ENCODE data around the gene RNASEH2B. TPM values are rescaled to one million over a fixed set of nuclear protein-coding genes. Genes with fewer than 3 reads are reported as not detected.

Gene RNASEH2B
- total RNA-seq, 1 donor from 2014 or later = 60.5 TPM

DNA sequence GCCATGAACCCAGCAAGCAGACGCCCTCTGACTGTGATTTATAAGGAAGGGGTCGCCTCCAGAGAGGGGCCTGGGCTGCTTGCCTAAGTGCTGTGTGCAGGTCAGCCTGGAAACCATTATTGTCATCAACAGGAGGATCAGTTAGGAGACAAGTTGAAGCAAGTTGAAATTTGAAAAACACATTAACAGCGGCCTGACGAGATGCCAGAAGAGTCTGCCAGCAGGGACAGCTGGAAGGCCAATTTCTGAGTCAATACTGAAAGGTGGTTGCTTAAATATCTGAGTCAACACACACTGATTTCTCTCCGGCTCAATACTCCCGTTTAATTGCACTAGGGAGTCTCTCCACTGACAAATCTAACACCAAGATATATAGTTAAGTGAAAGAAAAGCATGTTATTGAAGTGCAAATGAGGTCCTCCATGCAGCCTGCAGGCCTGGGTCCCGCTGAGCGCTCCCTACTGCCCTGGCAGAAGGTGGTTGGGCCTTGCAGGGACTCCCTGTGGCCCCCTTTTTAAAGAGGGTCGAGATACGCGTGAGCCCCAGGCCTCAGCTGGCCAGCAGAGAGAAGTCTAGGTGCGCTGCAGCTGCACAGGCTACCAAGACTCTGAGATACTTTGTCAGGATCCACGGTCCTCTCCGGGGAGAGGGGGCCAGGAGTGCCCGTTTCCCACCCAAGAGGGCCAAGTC is 91.1 kb downstream of the RNASEH2B start:
- H3K27me3 ChIP-seq = no peaks in the 10 kb centered on the region

DNA sequence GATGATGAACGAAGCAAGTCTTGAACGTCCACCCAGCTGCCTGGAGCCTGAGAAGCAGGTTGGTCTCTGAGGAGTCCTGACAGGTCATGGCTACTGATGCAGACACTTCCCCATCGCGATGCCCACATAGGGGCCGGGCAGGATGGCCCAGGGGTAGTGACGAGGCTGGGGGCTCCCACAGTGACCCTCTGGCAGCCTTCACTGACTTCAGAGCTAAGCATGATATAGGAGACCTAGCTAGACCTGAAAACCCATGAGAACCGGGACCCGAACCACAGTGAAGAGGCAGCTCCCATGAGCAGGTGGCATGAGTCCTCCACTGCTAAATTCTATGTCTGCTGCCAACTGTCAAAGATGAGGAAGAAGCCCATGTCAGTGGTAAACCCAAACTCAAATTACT is 91.7 kb downstream of the RNASEH2B start:
- no peak for DNase-seq (ENCODE audit: low spot score in 2 of 2)
- TF ChIP-seq, protein P1, sequence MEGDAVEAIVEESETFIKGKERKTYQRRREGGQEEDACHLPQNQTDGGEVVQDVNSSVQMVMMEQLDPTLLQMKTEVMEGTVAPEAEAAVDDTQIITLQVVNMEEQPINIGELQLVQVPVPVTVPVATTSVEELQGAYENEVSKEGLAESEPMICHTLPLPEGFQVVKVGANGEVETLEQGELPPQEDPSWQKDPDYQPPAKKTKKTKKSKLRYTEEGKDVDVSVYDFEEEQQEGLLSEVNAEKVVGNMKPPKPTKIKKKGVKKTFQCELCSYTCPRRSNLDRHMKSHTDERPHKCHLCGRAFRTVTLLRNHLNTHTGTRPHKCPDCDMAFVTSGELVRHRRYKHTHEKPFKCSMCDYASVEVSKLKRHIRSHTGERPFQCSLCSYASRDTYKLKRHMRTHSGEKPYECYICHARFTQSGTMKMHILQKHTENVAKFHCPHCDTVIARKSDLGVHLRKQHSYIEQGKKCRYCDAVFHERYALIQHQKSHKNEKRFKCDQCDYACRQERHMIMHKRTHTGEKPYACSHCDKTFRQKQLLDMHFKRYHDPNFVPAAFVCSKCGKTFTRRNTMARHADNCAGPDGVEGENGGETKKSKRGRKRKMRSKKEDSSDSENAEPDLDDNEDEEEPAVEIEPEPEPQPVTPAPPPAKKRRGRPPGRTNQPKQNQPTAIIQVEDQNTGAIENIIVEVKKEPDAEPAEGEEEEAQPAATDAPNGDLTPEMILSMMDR (IDR thresholded peaks at IDR 0.05) = no peak
- H3K9me3 ChIP-seq = no peaks in the 10 kb centered on the region
- H3K27me3 ChIP-seq = no peaks in the 10 kb centered on the region
- no peaks in the 10 kb centered on the region for H3K36me3 ChIP-seq
- intact Hi-C loops (cut with DNase I) = no loop called here
- peaks cover 2 to 11% of the 10 kb centered on the region in 2 donors for H3K4me1 ChIP-seq
- no peak overlapping the region for H3K27ac ChIP-seq
- H3K4me3 ChIP-seq = no peak overlapping the region

More for the DNA sequence above, 91.1 kb downstream of the RNASEH2B start:
- DNase-seq (ENCODE audit: low spot score in 2 of 2) = no peak
- Histone ChIP-seq H3K4me3 (no peak overlapping the region), H3K4me1 (peaks cover 0 to 4% of the 10 kb centered on the region in 2 donors), H3K9me3 (no peaks in the 10 kb centered on the region), H3K27ac (no peak overlapping the region), H3K36me3 (no peaks in the 10 kb centered on the region)
- intact Hi-C loops (cut with DNase I) = no loop called here
- TF ChIP-seq, protein P1 (IDR thresholded peaks at IDR 0.05) = no peak

DNA sequence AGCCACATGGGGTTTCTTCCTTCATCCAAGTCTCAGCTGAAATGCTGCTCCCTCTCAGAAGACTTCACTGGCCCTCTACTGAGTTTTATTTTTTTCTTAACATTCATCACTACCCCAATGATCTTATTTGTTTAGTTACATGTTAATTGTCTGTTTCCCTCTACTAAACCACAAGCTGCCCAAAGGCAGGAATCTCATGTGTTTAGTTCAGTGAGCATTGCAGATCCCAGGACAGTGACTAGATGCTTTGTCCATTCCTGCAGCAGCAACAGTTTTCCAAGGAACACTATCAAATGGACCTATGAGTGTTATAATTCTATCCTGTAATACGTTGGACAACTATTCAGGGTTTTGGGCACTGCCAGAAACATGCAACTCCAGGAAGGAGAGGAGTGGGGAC is 93.1 kb downstream of the RNASEH2B start:
- TF ChIP-seq, protein P1 (IDR thresholded peaks at IDR 0.05) = no peak

DNA sequence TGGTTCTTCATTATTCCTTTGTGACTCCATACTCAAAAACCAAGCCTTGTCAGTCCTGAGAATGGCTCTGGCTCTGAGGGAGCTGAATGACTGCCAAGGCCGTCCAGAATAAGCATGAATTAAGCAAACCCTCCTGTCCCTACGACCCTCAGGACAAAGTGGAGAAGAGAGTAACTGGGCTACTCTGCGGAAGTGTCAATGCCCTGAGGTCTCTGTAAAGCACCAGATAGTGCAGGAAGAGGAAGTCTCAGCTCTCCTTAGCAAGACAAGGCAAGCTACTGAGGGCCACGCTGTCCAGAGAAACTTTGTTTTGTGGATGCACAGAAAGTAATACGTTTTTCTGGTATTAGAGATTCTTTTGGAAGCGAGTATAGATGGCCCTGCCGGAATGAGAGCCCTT is 94.1 kb downstream of the RNASEH2B start:
- Histone ChIP-seq H3K9me3 (no peaks in the 10 kb centered on the region), H3K36me3 (no peaks in the 10 kb centered on the region), H3K27ac (no peak overlapping the region), H3K4me1 (peaks cover 2 to 20% of the 10 kb centered on the region in 2 donors), H3K27me3 (no peaks in the 10 kb centered on the region), H3K4me3 (no peak overlapping the region)
- no peak for DNase-seq (ENCODE audit: low spot score in 2 of 2)
- intact Hi-C loops (cut with DNase I) = no loop called here
- TF ChIP-seq, protein P1 (IDR thresholded peaks at IDR 0.05) = no peak

More for the DNA sequence above, 93.1 kb downstream of the RNASEH2B start:
- peaks cover 2 to 20% of the 10 kb centered on the region in 2 donors for H3K4me1 ChIP-seq
- H3K9me3 ChIP-seq = no peaks in the 10 kb centered on the region
- intact Hi-C loops (cut with DNase I) = no loop called here
- DNase-seq (ENCODE audit: low spot score in 2 of 2) = no peak
- no peaks in the 10 kb centered on the region for H3K27me3 ChIP-seq
- no peak overlapping the region for H3K27ac ChIP-seq
- H3K36me3 ChIP-seq = no peaks in the 10 kb centered on the region
- H3K4me3 ChIP-seq = no peak overlapping the region

DNA sequence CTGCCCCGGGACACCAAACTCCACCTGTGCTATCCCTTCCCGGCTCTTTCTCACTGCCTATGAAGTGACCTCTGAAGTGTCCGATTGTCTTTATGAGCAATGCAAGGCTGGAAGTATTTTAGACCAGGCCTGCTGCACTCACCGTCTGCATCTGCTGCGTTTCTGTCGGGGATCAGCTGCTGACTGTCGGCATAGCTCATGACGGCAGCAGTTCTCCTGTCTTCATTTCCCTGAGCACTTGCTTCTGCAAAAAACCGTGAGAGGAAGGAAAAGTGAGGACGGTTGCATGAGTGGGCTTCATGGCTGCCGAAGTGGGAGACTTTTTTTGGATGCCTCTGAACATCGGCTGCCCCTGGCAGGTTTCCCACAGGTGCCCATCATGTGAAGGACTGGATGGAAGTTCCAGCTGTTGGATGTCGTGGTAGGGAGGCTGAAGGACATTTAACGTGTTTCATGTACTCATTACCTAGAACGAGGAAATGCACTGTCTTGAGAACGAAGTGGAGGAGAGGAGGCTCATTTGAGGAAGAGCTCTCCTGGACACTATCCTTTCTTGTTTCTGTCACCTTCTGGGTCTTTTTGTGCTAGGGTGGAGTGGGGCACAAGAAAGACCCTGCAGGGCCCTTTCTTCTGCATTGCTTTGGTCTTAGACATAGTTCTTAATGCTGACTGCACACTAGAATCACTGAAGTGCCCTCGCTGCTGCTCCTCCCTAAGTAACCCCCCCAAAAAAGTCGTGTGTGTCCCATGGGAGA is 94.7 kb downstream of the RNASEH2B start:
- no peaks in the 10 kb centered on the region for H3K27me3 ChIP-seq
- intact Hi-C loops (cut with DNase I) = no loop called here
- no peaks in the 10 kb centered on the region for H3K36me3 ChIP-seq
- H3K4me1 ChIP-seq = peaks cover 2 to 20% of the 10 kb centered on the region in 2 donors
- TF ChIP-seq, protein P1 (IDR thresholded peaks at IDR 0.05) = no peak
- H3K9me3 ChIP-seq = no peaks in the 10 kb centered on the region
- H3K4me3 ChIP-seq = no peak overlapping the region
- no peak for DNase-seq (ENCODE audit: low spot score in 2 of 2)
- no peak overlapping the region for H3K27ac ChIP-seq
